ENCODE results near the gene PLA2G2F. TPM values are rescaled to one million over a fixed set of nuclear protein-coding genes. Genes with fewer than 3 reads are reported as not detected.

The PLA2G2F gene
- total RNA-seq, 2 donors from 2014 or later: not detected

DNA sequence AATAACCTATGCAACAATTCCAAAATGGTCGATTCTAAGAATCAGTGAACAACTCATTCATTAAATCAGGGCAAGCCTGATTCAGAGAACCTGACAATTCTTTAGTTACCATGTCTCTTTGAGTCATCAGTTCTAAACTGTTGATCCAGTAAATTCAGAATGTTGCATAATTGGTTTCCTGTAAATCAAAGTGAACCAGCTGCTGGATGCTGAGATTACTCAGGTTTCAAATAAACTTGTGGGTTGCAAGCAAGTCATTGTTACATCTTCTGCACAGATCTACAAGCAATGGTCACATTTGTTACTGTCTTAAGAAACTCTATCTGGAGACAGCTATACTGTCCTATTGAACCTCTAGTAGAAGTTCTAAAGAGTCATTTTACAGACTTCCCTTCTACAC is 36.2 kb upstream of the PLA2G2F start:
- Histone ChIP-seq H3K9me3 (no peaks in the 10 kb centered on the region), H3K4me3 (no peak overlapping the region), H3K4me1 (no peaks in the 10 kb centered on the region), H3K27ac (no peak overlapping the region), H3K9ac (ENCODE audit: low read depth in 2 of 2, low read length in 2 of 2) (no peak overlapping the region), H3K36me3 (no peaks in the 10 kb centered on the region), H3K27me3 (no peaks in the 10 kb centered on the region)
- intact Hi-C loops (cut with DNase I): loop anchor here (5.0 kb wide), 1 partner anchor 49 kb away; no protein-coding TSS in a partner anchor
- no peak for DNase-seq
- TF ChIP-seq, protein P1, sequence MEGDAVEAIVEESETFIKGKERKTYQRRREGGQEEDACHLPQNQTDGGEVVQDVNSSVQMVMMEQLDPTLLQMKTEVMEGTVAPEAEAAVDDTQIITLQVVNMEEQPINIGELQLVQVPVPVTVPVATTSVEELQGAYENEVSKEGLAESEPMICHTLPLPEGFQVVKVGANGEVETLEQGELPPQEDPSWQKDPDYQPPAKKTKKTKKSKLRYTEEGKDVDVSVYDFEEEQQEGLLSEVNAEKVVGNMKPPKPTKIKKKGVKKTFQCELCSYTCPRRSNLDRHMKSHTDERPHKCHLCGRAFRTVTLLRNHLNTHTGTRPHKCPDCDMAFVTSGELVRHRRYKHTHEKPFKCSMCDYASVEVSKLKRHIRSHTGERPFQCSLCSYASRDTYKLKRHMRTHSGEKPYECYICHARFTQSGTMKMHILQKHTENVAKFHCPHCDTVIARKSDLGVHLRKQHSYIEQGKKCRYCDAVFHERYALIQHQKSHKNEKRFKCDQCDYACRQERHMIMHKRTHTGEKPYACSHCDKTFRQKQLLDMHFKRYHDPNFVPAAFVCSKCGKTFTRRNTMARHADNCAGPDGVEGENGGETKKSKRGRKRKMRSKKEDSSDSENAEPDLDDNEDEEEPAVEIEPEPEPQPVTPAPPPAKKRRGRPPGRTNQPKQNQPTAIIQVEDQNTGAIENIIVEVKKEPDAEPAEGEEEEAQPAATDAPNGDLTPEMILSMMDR (IDR thresholded peaks at IDR 0.05): no peak

DNA sequence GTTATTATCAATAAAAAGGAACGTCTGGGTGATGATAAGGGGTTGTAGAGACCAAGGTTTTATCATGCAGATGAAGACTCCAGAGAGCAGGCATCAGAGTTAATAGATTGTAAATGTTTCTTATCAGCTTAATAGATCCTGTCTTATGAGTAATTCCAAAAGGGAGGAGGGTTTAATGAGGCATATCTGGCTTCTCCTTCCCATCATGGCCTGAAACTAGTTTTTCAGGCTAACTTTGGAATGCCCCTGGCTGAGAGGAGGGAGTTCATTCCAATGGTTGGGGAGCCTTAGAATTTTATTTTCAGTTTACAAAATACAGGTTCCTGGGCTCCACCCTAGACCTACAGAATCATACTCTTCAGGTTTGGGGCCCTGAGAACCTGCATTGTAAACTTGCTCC is 33.3 kb upstream of the PLA2G2F start:
- no peak for DNase-seq
- H3K9me3 ChIP-seq: no peaks in the 10 kb centered on the region
- no peak overlapping the region for H3K9ac ChIP-seq (ENCODE audit: low read depth in 2 of 2, low read length in 2 of 2)
- H3K27ac ChIP-seq: no peak overlapping the region
- no peak overlapping the region for H3K4me3 ChIP-seq
- intact Hi-C loops (cut with DNase I): no loop called here
- H3K4me1 ChIP-seq: no peaks in the 10 kb centered on the region
- H3K36me3 ChIP-seq: no peaks in the 10 kb centered on the region
- TF ChIP-seq, protein P1 (IDR thresholded peaks at IDR 0.05): no peak
- H3K27me3 ChIP-seq: no peaks in the 10 kb centered on the region

DNA sequence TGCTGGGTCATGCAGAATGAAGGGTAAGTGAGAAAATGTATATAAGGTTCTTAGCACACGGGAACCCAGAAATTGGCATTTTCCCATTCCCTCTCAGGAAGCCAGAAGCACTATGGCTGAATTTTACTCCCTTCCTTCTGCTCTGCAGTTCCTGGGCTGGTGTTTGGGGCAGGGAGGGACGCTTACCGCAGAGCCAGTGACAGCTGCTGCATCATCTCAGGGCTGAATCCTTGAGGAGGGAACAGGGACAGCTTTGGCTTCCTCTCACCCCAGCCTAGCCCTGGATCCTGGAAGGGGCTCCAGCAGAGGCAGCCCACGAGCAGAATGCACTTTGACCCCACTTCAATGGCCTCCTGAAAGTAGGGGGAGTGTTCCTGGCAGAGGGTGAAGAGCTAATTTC is 31.8 kb upstream of the PLA2G2F start:
- H3K27me3 ChIP-seq: no peaks in the 10 kb centered on the region
- no peak for DNase-seq
- H3K9me3 ChIP-seq: no peaks in the 10 kb centered on the region
- no peak overlapping the region for H3K9ac ChIP-seq (ENCODE audit: low read depth in 2 of 2, low read length in 2 of 2)
- TF ChIP-seq, protein P1 (IDR thresholded peaks at IDR 0.05): no peak
- H3K4me3 ChIP-seq: no peak overlapping the region
- no peaks in the 10 kb centered on the region for H3K36me3 ChIP-seq
- H3K4me1 ChIP-seq: no peaks in the 10 kb centered on the region
- intact Hi-C loops (cut with DNase I): no loop called here
- no peak overlapping the region for H3K27ac ChIP-seq

DNA sequence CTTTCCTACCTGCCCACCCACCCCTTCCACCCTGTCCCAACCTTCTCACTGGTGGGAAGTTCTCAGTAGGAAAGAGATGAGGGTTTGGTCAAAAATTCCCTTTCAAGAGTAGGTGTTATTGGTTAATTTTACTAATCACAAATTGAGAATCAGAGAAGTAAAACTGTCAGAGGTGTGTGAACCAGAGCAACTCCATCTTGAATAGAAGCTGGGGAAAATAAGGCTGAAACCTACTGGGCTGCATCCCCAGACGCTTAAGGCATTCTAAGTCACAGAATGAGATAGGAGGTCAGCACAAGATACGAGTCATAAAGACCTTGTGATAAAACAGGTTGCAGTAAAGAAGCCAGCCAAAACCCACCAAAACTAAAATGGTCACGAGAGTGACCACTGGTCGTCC is 31.3 kb upstream of the PLA2G2F start:
- H3K4me1 ChIP-seq: no peaks in the 10 kb centered on the region

DNA sequence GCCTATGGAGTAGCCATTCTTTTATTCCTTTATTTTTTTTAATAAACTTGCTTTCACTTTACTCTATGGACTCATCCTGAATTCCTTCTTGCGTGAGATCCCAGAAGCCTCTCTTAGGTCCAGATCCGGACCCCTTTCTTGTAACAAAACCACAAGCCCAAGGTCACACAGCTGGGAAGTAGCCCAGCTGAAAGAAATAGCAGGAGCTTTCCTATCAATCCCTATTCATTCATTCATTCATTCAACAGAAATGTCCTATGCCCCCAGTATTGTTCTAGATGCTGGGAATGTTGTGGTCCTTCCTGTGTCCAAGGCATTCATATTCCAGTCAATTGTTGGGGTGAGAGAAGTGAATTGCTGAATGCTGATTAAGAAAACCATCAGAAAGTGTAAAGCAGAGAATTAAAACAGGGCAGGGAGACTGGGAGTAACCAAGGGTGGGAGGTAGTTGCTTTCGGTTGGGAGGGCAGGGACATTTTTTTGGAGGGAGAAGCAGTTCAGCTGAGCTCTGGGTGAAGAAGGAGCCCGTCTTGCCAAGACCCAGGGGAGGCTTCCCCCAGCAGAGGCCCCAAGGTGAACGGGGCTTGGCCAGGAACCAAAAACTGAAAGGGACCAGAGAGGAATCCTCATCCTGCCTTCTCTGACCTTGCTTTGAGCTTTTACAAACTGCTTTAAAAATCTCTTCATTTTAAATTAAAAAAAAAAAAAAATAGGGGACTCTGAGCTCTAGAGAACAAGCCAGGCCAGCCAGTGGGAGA is 30.6 kb upstream of the PLA2G2F start:
- no peak overlapping the region for H3K4me3 ChIP-seq
- intact Hi-C loops (cut with DNase I): no loop called here

More for the DNA sequence above, 31.3 kb upstream of the PLA2G2F start:
- no peak overlapping the region for H3K27ac ChIP-seq
- TF ChIP-seq, protein P1 (IDR thresholded peaks at IDR 0.05): no peak
- no peak overlapping the region for H3K9ac ChIP-seq (ENCODE audit: low read depth in 2 of 2, low read length in 2 of 2)
- H3K9me3 ChIP-seq: no peaks in the 10 kb centered on the region
- no peak for DNase-seq
- no peak overlapping the region for H3K4me3 ChIP-seq
- intact Hi-C loops (cut with DNase I): no loop called here
- H3K36me3 ChIP-seq: no peaks in the 10 kb centered on the region
- H3K27me3 ChIP-seq: no peaks in the 10 kb centered on the region

More for the DNA sequence above, 30.6 kb upstream of the PLA2G2F start:
- Histone ChIP-seq H3K9ac (ENCODE audit: low read depth in 2 of 2, low read length in 2 of 2) (no peak overlapping the region), H3K27me3 (no peaks in the 10 kb centered on the region), H3K9me3 (no peaks in the 10 kb centered on the region), H3K36me3 (no peaks in the 10 kb centered on the region), H3K27ac (no peak overlapping the region), H3K4me1 (no peaks in the 10 kb centered on the region)
- no peak for DNase-seq
- TF ChIP-seq, protein P1 (IDR thresholded peaks at IDR 0.05): no peak
